Kidney (tissue), 14 donors: ENCODE results near the gene UST. TPM values are rescaled to one million over a fixed set of nuclear protein-coding genes. Genes with fewer than 3 reads are reported as not detected.
"Not testable (repeated sequence)": the region's sequence is repeated elsewhere in the genome, so short reads cannot be mapped to it uniquely, and the experiment has no call there.

Experiments used
- DNase-seq, 5 donors: peaks; one replicate each; pipeline ENCODE4 v3.0.0-alpha.2; 2013 to 2020
- FAIRE-seq: peaks from 2 replicates; lab custom pipeline; 2012; peaks lifted over from hg19 to GRCh38; lab: Jason Lieb, UNC
- H3K27ac ChIP-seq, 2 donors: one replicate each; pipeline ENCODE4 v1.7.0; 2013; ENCODE audit warnings: low read depth in 2 of 2, low read length in 2 of 2, inconsistent platforms in 1 of 2
- H3K27me3 ChIP-seq: one replicate; pipeline ENCODE4 v1.7.1; 2013; ENCODE audit warnings: low read length, inconsistent platforms; ENCODE audit not compliant: control insufficient read depth, insufficient read depth
- H3K36me3 ChIP-seq, 3 donors: one replicate each; pipeline versions ENCODE4 v1.7.0 to v1.7.1; 2013; ENCODE audit warnings: low read length in 3 of 3, control low read depth in 1 of 3, inconsistent platforms in 1 of 3; ENCODE audit not compliant: insufficient read depth in 3 of 3, control insufficient read depth in 2 of 3
- H3K4me1 ChIP-seq, 3 donors: one replicate each; pipeline versions ENCODE4 v1.7.0 to v1.7.1; 2013; ENCODE audit warnings: low read length in 3 of 3, inconsistent platforms in 1 of 3, low read depth in 1 of 3; ENCODE audit not compliant: control insufficient read depth in 2 of 3, insufficient read depth in 2 of 3
- H3K4me3 ChIP-seq, 3 donors: one replicate each; pipeline versions ENCODE4 v1.7.0 to v1.8.1; 2013; ENCODE audit warnings: low read length in 3 of 3, control low read depth in 1 of 3, inconsistent platforms in 1 of 3
- H3K9ac ChIP-seq, 3 donors: one replicate each; pipeline versions ENCODE4 v1.7.0 to v1.7.1; 2013; ENCODE audit warnings: low read length in 3 of 3, control low read depth in 1 of 3, inconsistent platforms in 1 of 3
- H3K9me3 ChIP-seq, 3 donors: one replicate each; pipeline versions ENCODE4 v1.7.0 to v1.7.1; 2013; ENCODE audit warnings: low read length in 3 of 3, control low read depth in 1 of 3, inconsistent platforms in 1 of 3; ENCODE audit not compliant: control insufficient read depth in 2 of 3, insufficient read depth in 1 of 3
- intact Hi-C: fragments of 100-400 bp; cut with DNase I; formaldehyde crosslinking; loops from one replicate; pipeline ENCODE4 v1.11.1; 2022
- polyA plus RNA-seq: library from polyadenylated mRNA; stranded (reverse); fragments of 350-450 nt; fragmentation: Illumina TruSeq; extraction: RNeasy Lipid Tissue Mini Kit (QIAGEN cat#74804); gene quantifications from one replicate; pipeline ENCODE4 v1.2.3, GENCODE V29; 2014; ENCODE audit warnings: low read depth, low replicate concordance; ENCODE audit not compliant: insufficient read depth
- total RNA-seq: library from RNA; stranded (reverse); fragmentation: NEBNext Ultra II Directional; extraction: Animal tissue kit (Norgen Biotek cat#: 25700); gene quantifications from one replicate; pipeline ENCODE4 v1.2.1, GENCODE V29; 2021
- TF ChIP-seq, protein P1 (sequence below): IDR thresholded peaks from 3 replicates; pipeline ENCODE4 v1.5.1; 2012; ENCODE audit warnings: mild to moderate bottlenecking, moderate library complexity, borderline replicate concordance; ENCODE audit not compliant: insufficient read depth; ENCODE audit errors: extremely low read depth
- donor health status: control.
- donor health status: control.
- donor health status: control.
- donor health status: control.
- donor health status: control.
- donor health status: DM: yes; HTN: yes; CAD: no.
- donor health status: Normal renal cell carcinoma (clear cell type).

UST gene
- total and polyA plus RNA-seq, 2 donors from 2014 or later = 3.2 to 4.2 TPM

DNA sequence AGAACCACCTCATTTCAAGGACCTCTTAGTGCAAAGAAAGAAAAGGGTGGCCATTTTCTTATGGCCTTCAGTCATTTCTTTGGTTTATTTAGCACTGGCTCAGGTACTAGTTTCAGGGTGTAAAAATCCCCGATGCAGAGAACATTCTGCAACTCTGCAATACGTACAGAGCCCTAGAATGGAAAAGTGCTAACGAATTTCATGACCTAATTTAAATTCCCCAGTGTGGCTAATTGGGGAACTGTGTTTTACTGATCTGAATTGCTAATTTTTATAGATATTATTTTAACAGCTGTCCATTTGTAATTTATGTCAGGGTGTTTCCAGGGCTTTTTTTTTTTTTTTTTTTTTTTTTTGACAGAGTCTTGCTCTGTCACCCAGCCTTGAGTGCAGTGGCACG is 160.7 kb downstream of the UST start:
- no peak for FAIRE-seq
- Histone ChIP-seq H3K9me3 (no peaks in the 10 kb centered on the region), H3K27me3 (no peaks in the 10 kb centered on the region), H3K4me1 (no peaks in the 10 kb centered on the region), H3K9ac (no peak overlapping the region), H3K36me3 (no peaks in the 10 kb centered on the region), H3K27ac (no peak overlapping the region), H3K4me3 (no peak overlapping the region)
- intact Hi-C loops = no loop called here
- no peak for DNase-seq
- TF ChIP-seq, protein P1, sequence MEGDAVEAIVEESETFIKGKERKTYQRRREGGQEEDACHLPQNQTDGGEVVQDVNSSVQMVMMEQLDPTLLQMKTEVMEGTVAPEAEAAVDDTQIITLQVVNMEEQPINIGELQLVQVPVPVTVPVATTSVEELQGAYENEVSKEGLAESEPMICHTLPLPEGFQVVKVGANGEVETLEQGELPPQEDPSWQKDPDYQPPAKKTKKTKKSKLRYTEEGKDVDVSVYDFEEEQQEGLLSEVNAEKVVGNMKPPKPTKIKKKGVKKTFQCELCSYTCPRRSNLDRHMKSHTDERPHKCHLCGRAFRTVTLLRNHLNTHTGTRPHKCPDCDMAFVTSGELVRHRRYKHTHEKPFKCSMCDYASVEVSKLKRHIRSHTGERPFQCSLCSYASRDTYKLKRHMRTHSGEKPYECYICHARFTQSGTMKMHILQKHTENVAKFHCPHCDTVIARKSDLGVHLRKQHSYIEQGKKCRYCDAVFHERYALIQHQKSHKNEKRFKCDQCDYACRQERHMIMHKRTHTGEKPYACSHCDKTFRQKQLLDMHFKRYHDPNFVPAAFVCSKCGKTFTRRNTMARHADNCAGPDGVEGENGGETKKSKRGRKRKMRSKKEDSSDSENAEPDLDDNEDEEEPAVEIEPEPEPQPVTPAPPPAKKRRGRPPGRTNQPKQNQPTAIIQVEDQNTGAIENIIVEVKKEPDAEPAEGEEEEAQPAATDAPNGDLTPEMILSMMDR = no peak

DNA sequence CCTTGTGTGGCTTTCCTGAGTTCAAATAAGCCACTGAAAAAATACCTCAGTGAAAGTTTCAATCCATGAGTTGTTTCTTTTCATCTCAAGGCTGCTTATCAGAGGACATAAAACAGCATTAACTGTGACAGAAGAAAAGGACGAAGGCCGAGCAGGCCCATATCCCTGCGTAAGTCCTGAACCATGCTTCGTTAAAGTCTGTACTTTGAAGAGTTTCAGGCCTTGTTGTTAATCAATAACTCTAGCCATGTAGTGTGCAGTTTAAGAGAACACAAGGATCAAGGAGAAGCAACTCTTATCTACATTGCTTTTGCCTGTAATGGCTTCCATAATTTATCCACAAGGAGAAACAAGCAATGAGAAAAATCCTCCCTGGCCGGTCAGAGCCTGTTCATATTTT is 165.4 kb downstream of the UST start:
- H3K4me1 ChIP-seq = no peaks in the 10 kb centered on the region
- intact Hi-C loops = no loop called here
- no peak overlapping the region for H3K9ac ChIP-seq
- no peaks in the 10 kb centered on the region for H3K36me3 ChIP-seq
- no peak for DNase-seq
- no peak overlapping the region for H3K27ac ChIP-seq
- no peaks in the 10 kb centered on the region for H3K27me3 ChIP-seq
- H3K9me3 ChIP-seq = peaks cover 0 to 4% (median 0%) of the 10 kb centered on the region in 3 donors
- H3K4me3 ChIP-seq = no peak overlapping the region
- FAIRE-seq = no peak
- TF ChIP-seq, protein P1 = no peak

DNA sequence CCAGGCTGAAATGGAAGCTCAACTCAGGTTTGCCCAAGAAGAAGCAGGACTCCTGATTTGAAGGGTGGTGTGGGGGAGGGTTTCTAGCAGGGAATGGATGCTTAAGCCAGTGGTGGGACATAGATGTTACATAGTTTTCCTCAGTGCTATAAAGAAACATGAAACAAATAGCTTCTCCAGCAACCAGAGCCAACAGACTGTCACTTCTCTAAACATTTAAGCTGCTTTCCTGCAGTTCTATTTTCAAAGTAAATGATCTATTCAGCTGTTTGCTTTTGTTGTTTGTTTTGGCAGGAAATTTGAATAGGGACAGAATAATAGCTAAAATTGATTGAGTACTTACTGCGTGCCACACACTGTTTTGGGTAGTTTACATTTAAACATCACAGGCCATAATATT is 169.0 kb downstream of the UST start:
- DNase-seq (peak in 2 of 5 donors; percentile 46 to 69), FAIRE-seq (no peak)
- intact Hi-C loops = no loop called here

DNA sequence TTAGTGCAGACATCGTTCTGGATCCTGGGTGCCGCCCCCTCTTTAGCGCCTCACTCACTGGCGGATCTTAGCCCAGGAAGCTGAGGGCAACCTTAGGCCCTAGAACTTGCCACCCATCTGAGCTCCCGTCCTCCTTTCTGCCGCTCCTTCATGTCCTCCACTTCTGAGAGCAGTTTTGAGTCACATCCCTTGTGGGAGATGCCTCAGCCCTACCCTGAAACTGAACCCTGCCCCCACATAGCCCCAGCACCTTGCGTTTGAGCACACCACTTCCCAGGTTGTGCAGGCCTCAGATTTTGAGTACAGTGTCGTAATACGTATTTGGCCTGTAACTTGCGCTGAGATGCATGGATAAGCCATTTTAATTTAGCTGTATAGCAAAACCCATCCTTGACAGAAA is 169.7 kb downstream of the UST start:
- H3K9ac ChIP-seq, FAIRE-seq, H3K4me3 ChIP-seq, H3K27me3 ChIP-seq, H3K36me3 ChIP-seq, DNase-seq, H3K4me1 ChIP-seq, H3K9me3 ChIP-seq, H3K27ac ChIP-seq, intact Hi-C loops: not testable (repeated sequence)

More for the DNA sequence above, 169.0 kb downstream of the UST start:
- Histone ChIP-seq H3K9me3 (peaks cover 0 to 9% (median 0%) of the 10 kb centered on the region in 3 donors), H3K27ac (no peak overlapping the region), H3K27me3 (no peaks in the 10 kb centered on the region), H3K4me3 (no peak overlapping the region), H3K4me1 (no peaks in the 10 kb centered on the region), H3K9ac (no peak overlapping the region), H3K36me3 (no peaks in the 10 kb centered on the region)
- TF ChIP-seq, protein P1 = no peak
